Thyroid gland (tissue), 4 donors: ENCODE data around the gene KRTAP12-2.

Experiments
- POLR2A ChIP-seq, 2 donors: fragments of 450-650 bp; IDR thresholded peaks; one replicate each; pipeline ENCODE4 v1.6.1; 2017; ENCODE audit warnings: antibody characterized with exemption in 2 of 2, mild to moderate bottlenecking in 2 of 2, moderate library complexity in 1 of 2
- TF ChIP-seq, protein P1 (sequence below), 6 experiments: fragments of 200-600 bp in 3 of 6; fragments of 450-650 bp in 3 of 6; sonication (generic) in 3 of 6; IDR thresholded peaks; one replicate each; pipeline ENCODE4 v1.5.1; 2016 to 2019; ENCODE audit warnings: antibody characterized with exemption in 6 of 6, mild to moderate bottlenecking in 2 of 6, inconsistent platforms in 1 of 6, moderate library complexity in 1 of 6

DNA sequence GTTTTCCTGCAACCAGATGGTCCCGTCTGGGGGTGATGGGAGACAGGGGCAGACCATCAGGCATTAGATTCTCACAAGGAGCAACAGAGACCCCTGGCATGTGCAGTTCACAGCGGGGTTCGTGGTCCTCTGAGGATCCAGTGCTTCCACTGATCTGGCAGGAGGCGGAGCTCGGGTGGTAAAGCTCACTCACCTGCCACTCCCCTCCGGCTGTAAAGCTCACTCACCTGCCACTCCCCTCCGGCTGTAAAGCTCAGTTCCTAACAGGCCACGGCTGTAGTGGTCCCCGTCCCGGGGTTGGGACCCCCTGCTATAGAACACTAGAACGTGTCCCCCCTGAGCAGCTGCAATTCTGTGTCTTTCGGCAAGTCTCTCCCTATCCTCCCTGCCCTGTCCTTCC lies 34.8 kb upstream of the KRTAP12-2 start:
- no peak for TF ChIP-seq POLR2A (IDR thresholded peaks at IDR 0.05)
- TF ChIP-seq, protein P1, sequence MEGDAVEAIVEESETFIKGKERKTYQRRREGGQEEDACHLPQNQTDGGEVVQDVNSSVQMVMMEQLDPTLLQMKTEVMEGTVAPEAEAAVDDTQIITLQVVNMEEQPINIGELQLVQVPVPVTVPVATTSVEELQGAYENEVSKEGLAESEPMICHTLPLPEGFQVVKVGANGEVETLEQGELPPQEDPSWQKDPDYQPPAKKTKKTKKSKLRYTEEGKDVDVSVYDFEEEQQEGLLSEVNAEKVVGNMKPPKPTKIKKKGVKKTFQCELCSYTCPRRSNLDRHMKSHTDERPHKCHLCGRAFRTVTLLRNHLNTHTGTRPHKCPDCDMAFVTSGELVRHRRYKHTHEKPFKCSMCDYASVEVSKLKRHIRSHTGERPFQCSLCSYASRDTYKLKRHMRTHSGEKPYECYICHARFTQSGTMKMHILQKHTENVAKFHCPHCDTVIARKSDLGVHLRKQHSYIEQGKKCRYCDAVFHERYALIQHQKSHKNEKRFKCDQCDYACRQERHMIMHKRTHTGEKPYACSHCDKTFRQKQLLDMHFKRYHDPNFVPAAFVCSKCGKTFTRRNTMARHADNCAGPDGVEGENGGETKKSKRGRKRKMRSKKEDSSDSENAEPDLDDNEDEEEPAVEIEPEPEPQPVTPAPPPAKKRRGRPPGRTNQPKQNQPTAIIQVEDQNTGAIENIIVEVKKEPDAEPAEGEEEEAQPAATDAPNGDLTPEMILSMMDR (IDR thresholded peaks at IDR 0.05) = no peak
